ENCODE measurements around the gene C16orf87.
"Not testable (repeated sequence)": the region's sequence is repeated elsewhere in the genome, so short reads cannot be mapped to it uniquely, and the experiment has no call there.

C16orf87 gene

GRCh38 chr16:46830902-46831647, at the start of gene C16orf87:
Gene C16orf87 (minus strand): TSS chr16:46831180. CDS start chr16:46831149, 31 bp downstream.
- DNase-seq (ENCODE audit: low spot score): peak; percentile 99

GRCh38 chr16:46875243-46875642, 44.3 kb upstream of the C16orf87 start:
- DNase-seq (ENCODE audit: low spot score): no peak

- DNase-seq (ENCODE audit: low spot score): no peak
Observed at GRCh38 chr16:46873201-46873600, 42.2 kb upstream of the C16orf87 start.

GRCh38 chr16:46871597-46871996, 40.6 kb upstream of the C16orf87 start:
- no peak for DNase-seq (ENCODE audit: low spot score)

- DNase-seq (ENCODE audit: low spot score): not testable (repeated sequence)
Observed at GRCh38 chr16:46868891-46869290, 37.9 kb upstream of the C16orf87 start.

GRCh38 chr16:46867486-46867885, 36.5 kb upstream of the C16orf87 start:
- not testable (repeated sequence) for DNase-seq (ENCODE audit: low spot score)

- DNase-seq (ENCODE audit: low spot score): no peak
Observed at GRCh38 chr16:46866286-46866685, 35.3 kb upstream of the C16orf87 start.

- DNase-seq (ENCODE audit: low spot score): no peak
Observed at GRCh38 chr16:46862555-46863447, 31.8 kb upstream of the C16orf87 start.

- DNase-seq (ENCODE audit: low spot score): no peak
Observed at GRCh38 chr16:46859719-46860152, 28.8 kb upstream of the C16orf87 start.

- DNase-seq (ENCODE audit: low spot score): no peak
Observed at GRCh38 chr16:46858151-46858550, 27.2 kb upstream of the C16orf87 start.

GRCh38 chr16:46857368-46857945, 26.5 kb upstream of the C16orf87 start:
- DNase-seq (ENCODE audit: low spot score): peak; percentile 87

- DNase-seq (ENCODE audit: low spot score): no peak
Observed at GRCh38 chr16:46855389-46855788, 24.4 kb upstream of the C16orf87 start.

GRCh38 chr16:46854846-46855245, 23.9 kb upstream of the C16orf87 start:
- no peak for DNase-seq (ENCODE audit: low spot score)

- peak; percentile 93 for DNase-seq (ENCODE audit: low spot score)
Observed at GRCh38 chr16:46853713-46854443, 22.9 kb upstream of the C16orf87 start.

GRCh38 chr16:46852130-46852529, 21.1 kb upstream of the C16orf87 start:
- DNase-seq (ENCODE audit: low spot score): no peak

GRCh38 chr16:46850619-46851555, 19.9 kb upstream of the C16orf87 start:
- DNase-seq (ENCODE audit: low spot score): no peak

- no peak for DNase-seq (ENCODE audit: low spot score)
Observed at GRCh38 chr16:46848768-46849764, 18.1 kb upstream of the C16orf87 start.

- no peak for DNase-seq (ENCODE audit: low spot score)
Observed at GRCh38 chr16:46845952-46846351, 15.0 kb upstream of the C16orf87 start.

- DNase-seq (ENCODE audit: low spot score): no peak
Observed at GRCh38 chr16:46844771-46845170, 13.8 kb upstream of the C16orf87 start.

Measured in Ammon's horn (tissue), 1 donor.